OCI-LY3 (cell line): ENCODE data around the gene BCAR3.

Source experiments
- H2AFZ ChIP-seq: fragments of 200-600, 300-600 bp; shearing (Covaris generic); 2 replicates; pipeline ENCODE4 v1.6.0; 2014; ENCODE audit warnings: antibody characterized with exemption, low read depth, low read length
- H3K27ac ChIP-seq: fragments of 200-600, 300-600 bp; sonication (generic); 2 replicates; pipeline ENCODE4 v1.5.1; 2014; ENCODE audit warnings: mild to moderate bottlenecking, low read length, moderate library complexity, mixed read lengths
- H3K27me3 ChIP-seq: fragments of 200-600, 300-600 bp; sonication (generic); 2 replicates; pipeline ENCODE4 v1.6.1; 2014; ENCODE audit warnings: low read depth, low read length, mixed read lengths
- H3K36me3 ChIP-seq: fragments of 200-600, 300-600 bp; sonication (generic); replicated peaks from 2 replicates; pipeline ENCODE3; 2014; ENCODE audit warnings: low read depth, low read length, mixed read lengths
- H3K4me1 ChIP-seq: fragments of 300-600, 200-600 bp; sonication (generic); 2 replicates; pipeline ENCODE4 v1.6.1; 2014; ENCODE audit warnings: low read length, mixed read lengths
- H3K4me2 ChIP-seq: fragments of 200-600, 300-600 bp; sonication (generic); 2 replicates; pipeline ENCODE4 v1.6.1; 2014; ENCODE audit warnings: low read length, mixed read lengths
- H3K4me3 ChIP-seq: fragments of 300-600, 200-600 bp; sonication (generic); 2 replicates; pipeline ENCODE4 v1.5.1; 2014; ENCODE audit warnings: antibody characterized with exemption, mild to moderate bottlenecking, low read length, moderate library complexity
- H3K79me2 ChIP-seq: fragments of 300-600, 200-600 bp; shearing (Covaris generic); 2 replicates; pipeline ENCODE4 v1.6.1; 2014; ENCODE audit warnings: mild to moderate bottlenecking, low read length, mixed read lengths
- H3K9ac ChIP-seq: fragments of 300-600, 200-600 bp; shearing (Covaris generic); 2 replicates; pipeline ENCODE4 v1.6.0; 2014; ENCODE audit warnings: mild to moderate bottlenecking, low read length, moderate library complexity
- H3K9me3 ChIP-seq: fragments of 200-600, 300-600 bp; shearing (Covaris generic); 2 replicates; pipeline ENCODE4 v1.6.1; 2014; ENCODE audit warnings: low read length, mixed read lengths; ENCODE audit not compliant: insufficient read depth
- H4K20me1 ChIP-seq: fragments of 200-600, 300-600 bp; sonication (generic); 2 replicates; pipeline ENCODE4 v1.6.1; 2016; ENCODE audit warnings: low read length, mixed read lengths; ENCODE audit not compliant: insufficient read depth
- EZH2phosphoT487 ChIP-seq: fragments of 200-600 bp; shearing (Covaris generic); IDR thresholded peaks from 2 replicates; pipeline ENCODE4 v1.6.1; 2018; ENCODE audit warnings: antibody characterized with exemption, mixed run types, low read depth
- TF ChIP-seq, protein P1 (sequence below): fragments of 200-600, 300-600 bp; sonication (generic); IDR thresholded peaks from 2 replicates; pipeline ENCODE4 v1.5.1; 2014; ENCODE audit warnings: antibody characterized with exemption, low read length, low read depth

BCAR3 gene

DNA sequence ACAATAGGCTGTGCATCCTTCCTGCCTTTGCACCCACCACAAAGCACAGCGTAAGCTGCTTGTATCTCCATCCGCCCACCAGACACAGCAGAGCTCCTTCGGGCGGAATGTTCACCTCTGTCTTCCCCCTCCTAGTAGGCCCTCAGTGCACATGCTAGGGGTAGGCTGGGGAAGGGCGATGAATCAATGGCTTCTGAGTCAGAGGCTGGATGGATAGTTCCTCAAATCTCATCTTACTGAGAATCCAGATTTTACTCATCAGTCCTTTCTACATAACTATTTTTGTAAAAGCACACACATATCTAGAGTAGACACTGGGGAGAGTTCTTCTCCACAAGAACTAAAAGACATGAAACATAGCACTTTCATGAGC is 73.8 kb downstream of the BCAR3 start:
- Histone ChIP-seq H3K4me3 (peak overlapping the region; percentile 65), H2AFZ (no peak overlapping the region), H3K9ac (peak overlapping the region; percentile 74; the same call in 1 of the 2 replicates), H3K4me1 (peaks cover 74% of the 10 kb centered on the region), H4K20me1 (peaks cover 45% of the 10 kb centered on the region), H3K27ac (peak overlapping the region; percentile 99), H3K4me2 (peak overlapping the region; percentile 92), H3K79me2 (peaks cover 95% of the 10 kb centered on the region), H3K36me3 (peaks cover 37% of the 10 kb centered on the region), H3K27me3 (no peaks in the 10 kb centered on the region), H3K9me3 (no peaks in the 10 kb centered on the region)
- TF ChIP-seq, protein P1, sequence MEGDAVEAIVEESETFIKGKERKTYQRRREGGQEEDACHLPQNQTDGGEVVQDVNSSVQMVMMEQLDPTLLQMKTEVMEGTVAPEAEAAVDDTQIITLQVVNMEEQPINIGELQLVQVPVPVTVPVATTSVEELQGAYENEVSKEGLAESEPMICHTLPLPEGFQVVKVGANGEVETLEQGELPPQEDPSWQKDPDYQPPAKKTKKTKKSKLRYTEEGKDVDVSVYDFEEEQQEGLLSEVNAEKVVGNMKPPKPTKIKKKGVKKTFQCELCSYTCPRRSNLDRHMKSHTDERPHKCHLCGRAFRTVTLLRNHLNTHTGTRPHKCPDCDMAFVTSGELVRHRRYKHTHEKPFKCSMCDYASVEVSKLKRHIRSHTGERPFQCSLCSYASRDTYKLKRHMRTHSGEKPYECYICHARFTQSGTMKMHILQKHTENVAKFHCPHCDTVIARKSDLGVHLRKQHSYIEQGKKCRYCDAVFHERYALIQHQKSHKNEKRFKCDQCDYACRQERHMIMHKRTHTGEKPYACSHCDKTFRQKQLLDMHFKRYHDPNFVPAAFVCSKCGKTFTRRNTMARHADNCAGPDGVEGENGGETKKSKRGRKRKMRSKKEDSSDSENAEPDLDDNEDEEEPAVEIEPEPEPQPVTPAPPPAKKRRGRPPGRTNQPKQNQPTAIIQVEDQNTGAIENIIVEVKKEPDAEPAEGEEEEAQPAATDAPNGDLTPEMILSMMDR = no peak
- TF ChIP-seq EZH2phosphoT487 = no peak

DNA sequence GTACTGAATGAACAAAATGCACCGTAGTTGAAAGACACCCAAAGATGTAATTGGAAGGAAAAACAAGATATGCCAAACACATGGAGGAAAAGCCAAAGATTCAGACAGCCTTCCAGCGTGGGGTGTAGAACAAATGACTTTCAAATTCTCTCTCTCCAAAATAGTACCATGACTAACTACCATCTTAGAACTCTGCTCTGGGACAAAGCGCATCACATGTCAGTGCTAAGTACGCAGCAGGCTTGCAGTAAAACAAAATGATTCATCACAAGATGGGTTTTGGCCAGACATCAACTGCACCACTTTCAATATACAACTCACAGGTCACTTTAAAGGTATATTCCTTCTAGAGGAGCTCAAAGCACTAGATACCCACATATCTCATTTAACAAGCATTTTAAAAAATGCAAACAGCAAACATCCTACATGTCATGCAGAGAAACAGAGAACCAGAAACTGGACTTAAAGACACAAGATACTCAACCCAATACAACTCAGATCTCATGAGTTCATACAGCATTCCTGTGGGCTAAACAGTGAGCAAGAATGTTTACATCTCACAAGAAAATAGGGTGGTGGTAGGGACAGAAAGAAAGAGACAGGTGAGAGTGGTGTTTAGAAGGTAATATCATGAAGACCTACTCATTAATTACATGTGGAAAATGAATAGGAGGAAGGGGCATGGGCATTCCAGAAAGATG is 75.7 kb downstream of the BCAR3 start:
- peaks cover 24% of the 10 kb centered on the region for H3K36me3 ChIP-seq
- no peak overlapping the region for H3K27ac ChIP-seq
- H3K4me1 ChIP-seq = peaks cover 56% of the 10 kb centered on the region
- H3K9me3 ChIP-seq = no peaks in the 10 kb centered on the region
- H3K27me3 ChIP-seq = no peaks in the 10 kb centered on the region
- H3K4me3 ChIP-seq = peak overlapping the region; percentile 9; the same call in 1 of the 2 replicates
- H4K20me1 ChIP-seq = peaks cover 60% of the 10 kb centered on the region
- peaks cover 94% of the 10 kb centered on the region for H3K79me2 ChIP-seq
- TF ChIP-seq, protein P1 = no peak
- TF ChIP-seq EZH2phosphoT487 = no peak
- H2AFZ ChIP-seq = no peak overlapping the region
- no peak overlapping the region for H3K9ac ChIP-seq
- peak overlapping the region; percentile 44 for H3K4me2 ChIP-seq

DNA sequence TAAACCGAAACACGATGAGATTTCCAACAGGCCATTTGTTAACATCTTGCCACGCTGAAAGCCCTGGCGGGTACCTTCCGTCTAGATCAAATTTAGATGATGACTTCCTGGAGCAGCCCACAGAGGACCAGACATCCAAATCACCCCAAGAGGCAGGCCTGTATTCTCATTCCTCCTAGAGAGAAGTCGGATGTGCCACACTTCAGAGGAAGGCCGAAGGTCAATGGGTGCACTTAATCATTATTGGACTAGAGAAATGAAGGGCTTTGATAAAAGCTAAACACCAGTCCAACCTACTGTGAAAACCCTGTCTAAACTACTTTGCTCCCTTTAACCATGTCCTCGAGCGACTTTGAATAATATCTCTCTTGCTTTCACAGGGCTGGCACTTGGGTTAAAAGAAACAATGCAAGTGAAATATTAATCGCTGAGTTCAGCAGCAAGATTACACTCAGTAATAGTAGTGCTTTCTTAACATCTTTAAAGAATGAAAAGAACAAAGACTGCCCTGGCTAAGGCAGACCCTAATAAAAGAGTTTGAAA is 76.5 kb downstream of the BCAR3 start:
- no peak for TF ChIP-seq EZH2phosphoT487
- TF ChIP-seq, protein P1 = no peak
- no peak overlapping the region for H3K4me3 ChIP-seq
- H3K27me3 ChIP-seq = no peaks in the 10 kb centered on the region
- H3K9ac ChIP-seq = no peak overlapping the region
- no peak overlapping the region for H3K27ac ChIP-seq
- H3K4me1 ChIP-seq = peaks cover 49% of the 10 kb centered on the region
- no peak overlapping the region for H3K4me2 ChIP-seq
- no peaks in the 10 kb centered on the region for H3K9me3 ChIP-seq
- peaks cover 24% of the 10 kb centered on the region for H3K36me3 ChIP-seq
- H3K79me2 ChIP-seq = peaks cover 93% of the 10 kb centered on the region
- H4K20me1 ChIP-seq = peaks cover 65% of the 10 kb centered on the region
- H2AFZ ChIP-seq = no peak overlapping the region

DNA sequence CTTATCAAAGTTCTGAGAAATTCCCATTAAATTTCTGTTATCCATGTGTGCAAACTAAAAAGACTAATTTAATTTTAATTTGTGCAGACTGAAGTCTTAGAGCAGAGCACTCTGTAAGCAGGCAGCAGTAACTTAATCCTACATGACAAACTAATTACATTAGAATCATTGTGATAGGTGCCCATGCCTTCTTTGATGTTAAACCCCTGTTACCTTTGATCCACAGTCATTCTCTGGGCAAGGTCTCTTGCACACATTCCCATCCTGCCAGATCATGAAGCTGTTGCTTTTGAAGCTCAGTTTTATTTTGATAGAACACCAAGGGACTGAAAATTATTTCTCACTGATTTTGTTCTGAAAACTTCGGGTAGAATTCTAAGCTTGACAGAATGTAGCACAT is 77.2 kb downstream of the BCAR3 start:
- no peak overlapping the region for H3K27ac ChIP-seq
- H3K36me3 ChIP-seq = peaks cover 24% of the 10 kb centered on the region
- no peaks in the 10 kb centered on the region for H3K9me3 ChIP-seq
- TF ChIP-seq, protein P1 = no peak
- no peak for TF ChIP-seq EZH2phosphoT487
- H2AFZ ChIP-seq = no peak overlapping the region
- peaks cover 93% of the 10 kb centered on the region for H3K79me2 ChIP-seq
- no peak overlapping the region for H3K4me3 ChIP-seq
- H3K4me2 ChIP-seq = no peak overlapping the region
- no peaks in the 10 kb centered on the region for H3K27me3 ChIP-seq
- peaks cover 42% of the 10 kb centered on the region for H3K4me1 ChIP-seq
- H4K20me1 ChIP-seq = peaks cover 67% of the 10 kb centered on the region
- H3K9ac ChIP-seq = no peak overlapping the region
